HG03521 (cell line): ENCODE results near the gene SLC15A2.
"Not testable (repeated sequence)": the region's sequence is repeated elsewhere in the genome, so short reads cannot be mapped to it uniquely, and the experiment has no call there.

Experiments
- ATAC-seq: cut with Tn5 transposase; IDR thresholded peaks from one replicate; pipeline ENCODE4 v1.9.1; 2021; ENCODE audit warnings: mild to moderate bottlenecking, moderate library complexity; ENCODE audit not compliant: unreplicated experiment

Gene SLC15A2, protein sequence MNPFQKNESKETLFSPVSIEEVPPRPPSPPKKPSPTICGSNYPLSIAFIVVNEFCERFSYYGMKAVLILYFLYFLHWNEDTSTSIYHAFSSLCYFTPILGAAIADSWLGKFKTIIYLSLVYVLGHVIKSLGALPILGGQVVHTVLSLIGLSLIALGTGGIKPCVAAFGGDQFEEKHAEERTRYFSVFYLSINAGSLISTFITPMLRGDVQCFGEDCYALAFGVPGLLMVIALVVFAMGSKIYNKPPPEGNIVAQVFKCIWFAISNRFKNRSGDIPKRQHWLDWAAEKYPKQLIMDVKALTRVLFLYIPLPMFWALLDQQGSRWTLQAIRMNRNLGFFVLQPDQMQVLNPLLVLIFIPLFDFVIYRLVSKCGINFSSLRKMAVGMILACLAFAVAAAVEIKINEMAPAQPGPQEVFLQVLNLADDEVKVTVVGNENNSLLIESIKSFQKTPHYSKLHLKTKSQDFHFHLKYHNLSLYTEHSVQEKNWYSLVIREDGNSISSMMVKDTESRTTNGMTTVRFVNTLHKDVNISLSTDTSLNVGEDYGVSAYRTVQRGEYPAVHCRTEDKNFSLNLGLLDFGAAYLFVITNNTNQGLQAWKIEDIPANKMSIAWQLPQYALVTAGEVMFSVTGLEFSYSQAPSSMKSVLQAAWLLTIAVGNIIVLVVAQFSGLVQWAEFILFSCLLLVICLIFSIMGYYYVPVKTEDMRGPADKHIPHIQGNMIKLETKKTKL

DNA sequence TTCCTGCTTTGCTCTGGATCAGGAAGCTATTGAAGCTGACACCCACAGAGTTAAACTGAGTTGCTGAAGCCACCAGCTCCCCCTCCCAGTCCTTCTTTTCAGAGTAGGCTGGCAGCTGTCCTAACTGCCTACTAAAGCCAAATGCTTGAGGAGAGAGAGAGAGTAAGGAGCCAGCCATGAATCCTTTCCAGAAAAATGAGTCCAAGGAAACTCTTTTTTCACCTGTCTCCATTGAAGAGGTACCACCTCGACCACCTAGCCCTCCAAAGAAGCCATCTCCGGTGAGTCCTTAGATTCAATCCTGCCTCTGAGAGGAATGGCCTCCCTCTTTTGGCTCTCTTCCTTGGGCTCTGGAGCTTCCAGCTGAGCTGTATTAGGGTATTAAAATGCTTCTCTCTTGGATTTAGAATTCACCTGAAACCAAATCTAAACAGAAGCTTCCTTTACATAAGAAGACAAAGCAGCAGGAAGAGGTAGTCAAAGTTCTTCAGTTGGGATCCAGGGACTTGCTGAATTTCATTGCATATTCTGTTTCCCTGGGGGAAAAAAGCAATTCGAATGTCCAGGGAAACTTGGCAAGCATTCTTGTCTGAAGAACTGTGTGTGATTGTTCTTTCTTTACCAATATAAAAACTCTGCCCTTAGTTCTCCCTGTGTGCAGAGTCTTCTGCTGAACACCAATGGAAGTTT is at the start of gene SLC15A2:
Gene SLC15A2 (plus strand): TSS at position 101 of the 690 bp plus-strand sequence. CDS start 76 bp downstream, at position 177.
- ATAC-seq: no peak

DNA sequence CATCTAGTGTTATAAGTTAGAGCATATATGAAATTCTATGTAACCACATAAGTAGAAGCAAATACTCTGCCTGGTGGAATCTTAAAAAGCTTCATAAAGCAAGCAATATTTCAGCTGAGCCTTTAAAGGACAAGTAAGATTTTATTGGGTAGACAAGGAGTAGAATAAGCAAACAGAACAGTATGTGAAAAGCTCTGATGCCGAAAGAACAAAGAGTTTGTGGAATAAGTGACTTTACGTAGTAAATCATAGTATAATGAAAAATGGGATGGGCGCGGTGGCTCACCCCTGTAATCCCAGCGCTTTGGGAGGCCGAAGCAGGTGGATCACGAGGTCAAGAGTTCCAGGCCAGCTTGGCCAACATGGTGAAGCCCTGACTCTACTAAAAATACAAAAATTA is 49.3 kb upstream of the SLC15A2 start:
- ATAC-seq: no peak

DNA sequence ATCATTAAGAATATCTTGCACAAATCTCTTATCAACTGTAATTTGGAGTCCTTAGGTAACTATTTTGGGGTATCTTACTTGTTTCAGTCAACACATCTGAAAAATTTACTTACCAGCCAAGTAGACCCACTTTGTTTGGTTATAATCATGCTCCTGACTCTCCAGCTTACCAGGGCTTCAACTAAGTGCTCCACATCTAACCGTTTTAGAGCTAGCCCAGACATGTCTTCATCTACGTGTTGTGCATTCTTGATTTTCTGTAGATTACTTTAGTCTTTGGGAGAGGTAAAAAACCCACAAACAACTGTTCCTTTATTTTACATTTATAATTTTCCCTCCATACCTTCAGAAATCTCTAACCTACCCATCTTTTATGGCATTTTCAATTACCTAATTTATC is 41.9 kb upstream of the SLC15A2 start:
- ATAC-seq: no peak

DNA sequence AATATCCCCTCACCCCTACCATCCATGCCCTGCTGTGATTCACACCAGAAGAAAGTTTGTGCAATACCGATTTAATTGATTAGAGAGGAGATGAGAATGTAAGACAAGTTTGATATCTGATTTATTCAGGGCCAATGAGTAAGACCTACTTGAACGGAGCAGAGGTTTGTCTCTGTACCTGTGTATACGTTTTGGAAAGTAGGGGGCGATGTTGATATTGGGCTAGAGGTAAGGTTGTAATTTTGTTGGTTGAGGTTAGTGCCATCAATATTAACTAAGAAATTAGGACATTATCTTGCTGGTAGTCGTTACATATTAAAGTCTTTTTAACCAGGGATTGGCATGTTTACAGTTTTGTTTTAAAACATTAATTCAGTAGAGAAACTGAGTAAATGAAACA is 38.6 kb upstream of the SLC15A2 start:
- ATAC-seq: no peak

DNA sequence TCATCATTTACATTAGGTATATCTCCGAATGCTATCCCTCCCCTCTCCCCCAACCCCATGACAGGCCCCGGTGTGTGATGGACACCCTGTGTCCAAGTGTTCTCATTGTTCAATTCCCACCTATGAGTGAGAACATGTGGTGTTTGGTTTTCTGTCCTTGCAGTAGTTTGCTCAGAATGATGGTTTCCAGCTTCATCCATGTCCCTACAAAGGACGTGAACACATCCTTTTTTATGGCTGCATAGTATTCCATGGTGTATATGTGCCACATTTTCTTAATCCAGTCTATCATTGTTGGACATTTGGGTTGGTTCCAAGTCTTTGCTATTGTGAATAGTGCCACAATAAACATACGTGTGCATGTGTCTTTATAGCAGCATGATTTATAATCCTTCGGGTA is 36.4 kb upstream of the SLC15A2 start:
- ATAC-seq: not testable (repeated sequence)

DNA sequence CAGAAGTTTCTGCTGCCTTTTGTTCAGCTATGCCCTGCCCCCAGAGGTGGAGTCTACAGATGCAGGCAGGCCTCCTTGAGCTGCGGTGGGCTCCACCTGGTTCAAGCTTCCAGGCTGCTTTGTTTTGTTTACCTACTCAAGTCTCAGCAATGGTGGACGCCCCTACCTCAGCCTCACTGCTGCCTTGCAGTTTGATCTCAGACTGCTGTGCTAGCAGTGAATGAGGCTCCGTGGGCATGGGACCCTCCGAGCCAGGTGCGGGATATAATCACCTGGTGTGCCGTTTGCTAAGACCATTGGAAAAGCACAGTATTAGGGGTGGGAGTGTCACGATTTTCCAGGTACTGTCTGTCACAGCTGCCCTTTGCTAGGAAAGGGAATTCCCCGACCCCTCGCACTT is 31.0 kb upstream of the SLC15A2 start:
- ATAC-seq: not testable (repeated sequence)

DNA sequence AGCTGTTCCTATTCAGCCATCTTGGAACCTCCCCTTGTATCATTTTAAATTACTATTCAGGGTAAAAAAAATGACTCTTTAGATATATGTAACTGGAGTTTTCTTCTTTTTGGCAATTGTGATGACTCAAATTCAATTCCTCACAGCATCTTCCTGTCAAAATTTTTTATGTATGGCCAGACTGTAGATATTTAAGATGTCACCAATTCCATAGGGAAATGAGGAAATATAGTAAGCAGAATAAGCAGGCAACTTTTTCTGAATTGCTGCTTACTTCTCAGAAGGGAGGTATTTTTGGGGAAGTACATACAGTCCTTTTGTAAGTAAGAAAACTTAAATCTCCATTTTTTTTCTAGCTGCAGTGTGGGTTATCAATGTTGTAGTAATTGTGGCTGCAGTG is 30.4 kb upstream of the SLC15A2 start:
- ATAC-seq: no peak

DNA sequence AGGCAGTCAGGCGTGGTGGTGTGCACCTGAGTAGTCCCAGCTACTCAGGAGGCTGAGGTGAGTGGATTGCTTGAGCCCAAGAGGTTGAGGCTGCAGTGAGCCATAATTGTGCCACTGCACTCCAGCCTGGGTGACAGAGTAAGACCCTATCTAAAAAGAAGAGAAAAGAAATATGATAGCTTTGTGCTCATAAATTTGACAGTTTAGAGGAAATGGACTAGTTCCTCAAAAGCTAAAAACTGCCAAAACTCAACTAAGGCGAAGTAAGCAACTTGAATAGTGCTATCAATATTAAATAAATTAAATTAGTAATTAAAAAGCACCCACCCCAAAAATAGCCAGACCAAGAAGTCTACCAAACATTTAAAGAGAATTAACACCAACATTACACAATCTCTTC is 24.5 kb upstream of the SLC15A2 start:
- ATAC-seq: no peak

DNA sequence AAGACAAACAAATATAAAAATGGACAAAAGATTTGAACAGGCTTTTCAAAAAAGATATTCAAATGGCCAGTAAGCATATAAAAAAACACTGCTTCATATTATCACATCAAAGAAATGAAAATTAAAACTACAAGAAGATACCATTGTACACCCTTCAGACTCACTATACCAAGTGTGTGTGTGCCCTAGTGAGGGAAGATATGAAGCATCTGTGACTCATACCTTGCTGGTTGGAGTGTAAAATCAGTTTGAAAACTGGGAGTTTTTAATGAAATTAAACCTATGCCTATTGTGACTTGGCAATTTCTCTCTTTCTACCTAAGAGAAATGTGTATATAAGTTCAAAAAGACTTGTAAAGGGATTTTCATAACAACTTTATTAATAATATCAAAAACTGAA is 23.5 kb upstream of the SLC15A2 start:
- no peak for ATAC-seq

DNA sequence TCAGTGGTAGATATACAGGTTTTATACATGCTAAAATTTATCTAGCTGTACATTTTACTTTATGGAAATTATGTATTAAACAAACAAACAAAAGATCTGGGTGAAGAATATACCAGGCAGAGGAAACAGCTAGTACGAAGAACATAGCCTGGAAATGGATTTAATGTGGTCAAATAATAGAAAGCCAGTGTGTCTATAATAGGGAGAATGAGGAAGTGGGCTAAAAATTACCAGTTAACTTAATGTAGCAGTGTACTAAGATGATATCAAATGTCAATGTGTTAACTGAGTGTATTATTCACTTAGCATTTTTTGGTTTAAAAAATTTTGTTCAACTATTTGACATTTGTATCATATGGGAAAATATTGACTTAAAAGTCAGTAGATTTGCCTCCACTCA is 22.8 kb upstream of the SLC15A2 start:
- no peak for ATAC-seq

DNA sequence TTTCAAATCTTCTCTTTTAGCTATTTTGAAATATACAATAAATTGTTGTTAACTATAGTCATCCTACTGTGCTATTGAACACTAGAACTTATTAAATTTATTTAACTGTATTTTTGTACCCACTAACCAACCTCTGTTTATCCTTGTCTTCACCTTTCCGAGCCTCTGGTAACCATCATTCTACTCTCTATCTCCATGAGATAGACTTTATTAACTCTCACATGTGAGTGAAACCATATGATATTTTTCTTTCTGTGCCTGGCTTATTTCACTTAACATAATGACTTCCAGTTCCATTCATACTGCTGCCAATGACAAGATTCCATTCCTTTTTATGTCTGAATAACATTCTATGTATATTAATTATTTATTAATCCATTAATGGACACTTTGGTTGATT is 15.8 kb upstream of the SLC15A2 start:
- no peak for ATAC-seq

DNA sequence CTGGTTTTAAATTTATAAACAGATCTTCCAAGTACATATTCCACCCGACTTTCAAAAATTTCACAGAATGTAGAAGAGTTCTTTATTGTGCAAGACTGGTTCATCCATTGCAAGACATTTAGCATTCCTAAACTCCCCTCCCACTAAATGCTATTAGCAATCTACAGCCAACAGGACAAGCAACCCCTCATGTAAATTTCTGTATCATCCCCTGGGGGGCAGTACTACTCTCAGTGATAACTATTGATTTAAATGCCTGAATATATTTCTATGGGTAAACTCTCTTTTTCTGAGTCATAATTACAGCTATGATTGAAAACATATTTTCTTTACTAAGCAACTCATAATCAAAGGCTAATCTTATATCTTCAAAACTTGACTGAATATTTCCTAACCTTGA is 10.7 kb upstream of the SLC15A2 start:
- no peak for ATAC-seq

DNA sequence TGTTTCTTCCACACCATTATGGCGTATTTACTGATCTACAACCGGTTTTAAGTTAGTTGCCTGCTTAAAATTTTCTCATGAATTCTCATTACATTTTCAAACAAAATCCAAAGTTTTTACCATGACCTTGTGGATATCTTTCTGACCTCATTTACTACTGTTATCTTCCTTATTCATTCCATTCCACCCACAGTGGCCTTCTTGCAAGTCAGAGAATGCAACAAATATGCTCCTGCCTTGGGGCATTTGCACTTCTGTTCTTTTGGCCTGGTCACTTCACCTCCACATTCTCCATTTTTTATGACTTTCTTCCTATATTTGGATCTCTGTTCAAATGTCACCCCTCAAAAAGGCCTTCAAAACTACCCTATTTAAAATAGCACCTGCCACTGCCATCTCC is 8.8 kb upstream of the SLC15A2 start:
- ATAC-seq: no peak

DNA sequence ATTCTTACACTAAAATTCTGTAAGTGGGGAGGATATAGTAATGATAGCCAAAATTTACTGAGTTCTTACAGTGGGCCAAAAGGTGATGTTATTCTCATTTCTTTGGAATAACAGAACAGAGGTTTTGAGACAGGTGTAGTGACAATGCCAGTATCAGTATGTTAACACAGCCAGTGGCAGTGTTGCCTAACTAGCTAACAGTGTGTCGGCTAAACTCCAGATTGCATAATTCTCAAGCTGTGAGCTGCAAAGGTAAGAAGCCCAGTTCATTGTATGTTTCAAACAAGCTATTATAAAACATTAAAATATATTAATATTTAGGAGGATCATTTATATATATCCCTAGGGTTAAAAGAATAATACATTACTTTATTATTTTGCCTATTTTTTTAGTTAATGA is 920 bp downstream of the SLC15A2 start:
- ATAC-seq: no peak

DNA sequence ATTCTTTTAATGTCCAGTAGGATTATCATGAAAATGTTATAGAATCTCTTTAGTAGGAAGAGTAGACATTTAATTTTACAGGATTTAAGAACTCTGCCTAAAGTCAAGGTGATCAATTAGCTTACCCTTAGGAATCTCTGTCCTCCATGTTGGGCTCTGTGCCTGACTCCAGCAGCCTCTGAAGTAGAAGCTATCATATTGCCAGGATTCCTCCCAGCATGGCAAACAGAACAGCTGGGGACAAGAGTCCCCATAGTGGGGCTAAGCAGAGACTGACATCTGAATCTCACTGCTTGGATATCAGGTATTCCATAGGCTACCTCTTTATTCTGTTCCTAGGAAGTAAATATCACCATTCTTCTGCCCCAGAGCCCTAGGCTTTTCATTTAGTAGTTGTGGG is 1.5 kb downstream of the SLC15A2 start:
- no peak for ATAC-seq

DNA sequence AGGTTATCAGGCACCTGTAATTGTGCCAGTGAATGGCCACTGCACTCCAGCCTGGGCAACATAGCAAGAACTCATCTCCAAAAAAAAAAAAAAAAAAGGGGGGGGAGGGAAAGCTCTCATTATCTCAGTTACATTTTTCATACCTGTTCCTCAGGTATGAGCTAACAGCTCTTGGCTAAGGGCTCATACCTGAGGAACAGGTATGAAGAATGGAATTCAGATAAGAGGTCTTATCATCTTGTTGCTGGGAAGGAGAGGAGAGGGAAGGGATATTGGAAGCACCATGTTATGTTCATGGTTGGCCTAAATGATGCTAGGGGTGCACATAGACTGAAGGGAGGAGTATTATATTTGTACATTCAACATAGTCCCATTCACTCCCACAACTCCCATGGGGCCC is 2.6 kb downstream of the SLC15A2 start:
- ATAC-seq: no peak

DNA sequence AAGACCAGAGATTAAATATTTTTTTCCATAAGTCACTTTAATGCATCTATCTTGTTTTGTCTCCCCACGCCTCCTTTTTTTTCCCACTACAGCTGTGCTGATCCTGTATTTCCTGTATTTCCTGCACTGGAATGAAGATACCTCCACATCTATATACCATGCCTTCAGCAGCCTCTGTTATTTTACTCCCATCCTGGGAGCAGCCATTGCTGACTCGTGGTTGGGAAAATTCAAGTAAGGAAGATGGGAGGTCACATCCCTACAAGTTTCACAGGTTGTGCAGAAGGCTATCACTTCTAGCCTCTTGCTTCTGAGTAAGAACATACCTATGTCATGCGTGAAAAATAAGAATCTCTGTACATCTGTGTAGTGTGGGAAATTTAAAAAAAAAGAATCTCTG is 3.1 kb downstream of the SLC15A2 start:
- no peak for ATAC-seq

DNA sequence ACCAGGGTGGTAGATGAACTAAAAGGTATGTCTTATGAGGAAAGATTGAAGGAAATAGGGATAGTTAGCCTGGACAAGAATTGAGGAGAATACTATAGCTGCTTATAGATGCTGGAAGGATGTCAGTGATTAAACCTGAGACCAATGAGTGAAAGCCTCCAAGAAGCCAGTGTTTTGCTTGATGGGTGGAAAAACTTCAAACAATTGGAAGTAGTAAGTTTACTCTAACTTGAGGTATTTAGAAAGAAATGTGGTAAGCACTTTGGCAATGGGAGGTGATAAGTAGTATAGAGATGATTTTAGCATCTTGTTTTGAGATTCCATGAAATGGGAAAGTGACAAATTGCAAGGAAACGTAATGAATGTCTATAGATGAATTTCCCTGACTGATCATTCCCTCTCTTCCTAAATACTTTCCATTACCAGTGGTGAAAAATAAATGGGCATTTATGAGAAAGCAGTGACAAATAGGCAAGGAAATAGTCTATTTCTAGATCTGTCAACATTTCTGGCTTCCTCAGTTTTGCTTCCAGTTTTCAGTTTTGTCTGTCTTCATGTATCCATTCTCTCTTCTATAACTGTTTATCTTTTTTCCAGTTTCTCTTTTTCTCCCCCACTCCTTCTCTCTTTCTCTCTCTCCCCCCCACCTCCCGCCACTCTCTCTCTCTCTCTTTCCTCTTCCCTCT is 19.2 kb downstream of the SLC15A2 start:
- ATAC-seq: no peak

DNA sequence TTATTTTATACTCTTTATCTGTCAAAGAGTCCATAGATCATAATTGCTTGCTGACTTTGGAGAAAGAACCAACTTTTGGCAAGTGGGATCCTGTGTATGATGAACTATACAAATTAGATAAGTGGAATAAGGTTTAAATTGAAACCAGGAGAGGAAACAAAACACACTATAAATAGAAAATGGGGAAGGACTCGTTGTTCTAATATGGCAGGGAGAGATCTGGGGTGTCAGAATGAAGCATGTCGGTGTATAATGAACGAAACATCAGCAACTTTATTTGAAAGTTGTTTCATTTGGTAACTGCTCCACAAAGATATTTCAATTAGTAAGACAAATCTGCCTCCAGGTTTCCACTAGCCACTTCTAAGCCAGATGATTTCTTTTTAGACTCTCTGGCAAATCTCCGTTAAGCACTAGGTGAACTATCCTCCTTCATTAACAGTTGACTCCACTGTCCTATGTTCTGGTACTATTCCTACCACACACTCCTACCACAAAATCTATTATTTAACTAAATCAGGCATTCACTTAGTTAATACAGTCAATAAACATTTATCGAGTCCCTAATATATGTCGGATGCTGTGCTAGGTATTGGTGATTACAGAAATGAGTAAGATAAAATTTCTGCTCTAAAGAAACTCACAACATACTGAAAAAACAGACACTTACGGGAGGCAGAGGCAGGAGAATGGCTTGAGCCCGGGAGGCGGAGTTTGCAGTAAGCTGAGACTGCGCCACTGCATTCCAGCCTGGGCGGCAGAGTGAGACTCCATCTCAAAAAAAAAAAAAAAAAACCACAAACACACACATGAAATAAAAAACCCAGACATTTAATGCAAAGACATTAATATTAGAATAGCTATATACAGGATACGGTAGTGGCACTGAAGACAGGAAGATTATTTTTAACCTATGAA is 20.1 kb downstream of the SLC15A2 start:
- ATAC-seq: no peak

DNA sequence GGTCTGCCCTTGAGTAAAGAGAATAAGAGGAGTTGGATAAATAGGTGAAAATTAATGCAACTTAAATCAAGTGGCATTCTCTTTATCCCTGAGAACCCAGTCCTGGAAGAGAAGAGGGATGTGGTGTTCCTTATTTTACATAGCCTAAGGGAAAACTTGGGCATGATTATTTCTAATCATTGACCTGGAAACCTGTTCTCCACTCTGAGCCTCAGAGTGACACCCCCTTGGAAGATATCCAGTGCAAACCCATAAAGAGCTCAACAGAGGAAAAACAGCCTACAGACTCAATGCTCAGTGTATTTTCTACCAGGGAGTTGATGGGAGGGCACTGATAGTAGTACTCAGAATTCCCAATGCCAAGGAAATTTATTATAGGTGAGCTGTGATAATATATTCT is 22.0 kb downstream of the SLC15A2 start:
- ATAC-seq: no peak
